ENCODE results near the gene BRWD1.

DNA sequence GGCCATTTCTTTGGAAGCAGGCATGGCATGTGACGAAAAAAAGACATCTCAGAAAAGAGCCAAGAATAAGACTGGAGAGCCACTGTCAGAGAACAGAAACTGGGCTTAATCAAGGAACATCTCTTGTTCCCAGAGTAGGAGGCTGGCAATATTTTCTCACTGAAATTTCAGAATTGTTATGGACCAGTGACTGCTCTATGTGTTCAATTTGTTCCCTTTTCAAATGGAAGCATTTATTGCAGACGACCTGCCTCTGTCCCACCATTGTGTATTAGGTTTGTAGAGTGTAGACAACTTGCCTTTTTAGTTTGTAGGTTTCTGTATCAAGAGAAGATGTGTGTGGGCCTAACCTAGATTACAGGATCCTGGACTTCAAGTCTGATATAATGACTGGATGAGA lies 148.9 kb downstream of the BRWD1 start:
- TF ChIP-seq, protein P1, sequence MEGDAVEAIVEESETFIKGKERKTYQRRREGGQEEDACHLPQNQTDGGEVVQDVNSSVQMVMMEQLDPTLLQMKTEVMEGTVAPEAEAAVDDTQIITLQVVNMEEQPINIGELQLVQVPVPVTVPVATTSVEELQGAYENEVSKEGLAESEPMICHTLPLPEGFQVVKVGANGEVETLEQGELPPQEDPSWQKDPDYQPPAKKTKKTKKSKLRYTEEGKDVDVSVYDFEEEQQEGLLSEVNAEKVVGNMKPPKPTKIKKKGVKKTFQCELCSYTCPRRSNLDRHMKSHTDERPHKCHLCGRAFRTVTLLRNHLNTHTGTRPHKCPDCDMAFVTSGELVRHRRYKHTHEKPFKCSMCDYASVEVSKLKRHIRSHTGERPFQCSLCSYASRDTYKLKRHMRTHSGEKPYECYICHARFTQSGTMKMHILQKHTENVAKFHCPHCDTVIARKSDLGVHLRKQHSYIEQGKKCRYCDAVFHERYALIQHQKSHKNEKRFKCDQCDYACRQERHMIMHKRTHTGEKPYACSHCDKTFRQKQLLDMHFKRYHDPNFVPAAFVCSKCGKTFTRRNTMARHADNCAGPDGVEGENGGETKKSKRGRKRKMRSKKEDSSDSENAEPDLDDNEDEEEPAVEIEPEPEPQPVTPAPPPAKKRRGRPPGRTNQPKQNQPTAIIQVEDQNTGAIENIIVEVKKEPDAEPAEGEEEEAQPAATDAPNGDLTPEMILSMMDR (IDR thresholded peaks at IDR 0.05; ENCODE audit: insufficient read depth, low read length, poor library complexity, severe bottlenecking), result no peak
- TF ChIP-seq EZH2phosphoT487 (conservative IDR thresholded peaks at IDR 0.05; ENCODE audit: low read length), result no peak
